Measurements from ENCODE around the gene CCDC142. TPM values are rescaled to one million over a fixed set of nuclear protein-coding genes. Genes with fewer than 3 reads are reported as not detected.

The CCDC142 gene
- total RNA-seq, 1 experiment from 2014 or later: 24.2 TPM

DNA sequence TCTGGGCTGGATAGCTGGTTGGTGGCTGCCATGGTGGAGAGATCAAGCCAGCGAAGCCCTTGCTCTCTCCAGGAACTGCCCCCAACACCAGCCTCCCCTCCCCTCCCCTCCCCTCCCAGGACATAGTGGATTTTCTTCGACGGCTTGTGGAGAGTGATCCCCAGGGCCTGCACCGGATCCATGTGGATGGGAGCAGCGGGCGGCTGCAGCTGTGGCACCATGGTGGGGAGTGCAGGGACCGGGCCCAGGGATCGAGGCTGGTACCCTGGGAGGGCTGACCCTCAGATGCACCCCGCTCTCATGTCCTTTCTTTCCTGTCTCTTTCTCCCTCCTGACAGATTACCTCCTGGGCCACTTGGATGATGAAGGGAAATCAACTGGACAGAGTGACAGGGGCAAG, 7.1 kb upstream of the CCDC142 start:
- ChIA-PET POLR2A (interaction anchor here (0.8 kb wide), 1 partner anchor 11 kb away, joined by 3 read pairs; no protein-coding TSS in a partner anchor), CTCF (no interaction called here)
- no TSS peak for BruUV-seq (replicated peaks)
- in situ Hi-C loops (cut with HindIII; ENCODE audit: low pct_unique_long_range_greater_than_20kb, low sequenced_read_pairs) (no loop called here), intact Hi-C loops (cut with micrococcal nuclease; ENCODE audit: unreplicated experiment) (no loop called here)
- Histone ChIP-seq H3K9me3 (ENCODE audit: control insufficient read depth, insufficient read depth, low read depth, low read length) (no peaks in the 10 kb centered on the region), H3K4me3 (ENCODE audit: low read depth in 2 of 2, low read length in 2 of 2) (no peak overlapping the region), H3K27me3 (ENCODE audit: control insufficient read depth, insufficient read depth, low read length) (no peaks in the 10 kb centered on the region), H3K36me3 (ENCODE audit: control insufficient read depth, insufficient read depth, low read length) (no peaks in the 10 kb centered on the region; the same call in none of the 2 replicates), H3K27ac (ENCODE audit: low read length) (no peak overlapping the region), H3K4me1 (ENCODE audit: control insufficient read depth, insufficient read depth, low read length) (no peaks in the 10 kb centered on the region)
- DNase-seq (ENCODE audit: low read depth, low spot score): no peak
- TF ChIP-seq TCF7L2 (IDR thresholded peaks at IDR 0.05; ENCODE audit: low read depth, low read length) (no peak), SIN3A (IDR thresholded peaks at IDR 0.05; ENCODE audit: borderline replicate concordance, insufficient read depth, low read depth, low read length) (no peak), POLR2AphosphoS5 (IDR thresholded peaks at IDR 0.05; ENCODE audit: low read depth, low read length) (no peak)
- TF ChIP-seq, protein P1, sequence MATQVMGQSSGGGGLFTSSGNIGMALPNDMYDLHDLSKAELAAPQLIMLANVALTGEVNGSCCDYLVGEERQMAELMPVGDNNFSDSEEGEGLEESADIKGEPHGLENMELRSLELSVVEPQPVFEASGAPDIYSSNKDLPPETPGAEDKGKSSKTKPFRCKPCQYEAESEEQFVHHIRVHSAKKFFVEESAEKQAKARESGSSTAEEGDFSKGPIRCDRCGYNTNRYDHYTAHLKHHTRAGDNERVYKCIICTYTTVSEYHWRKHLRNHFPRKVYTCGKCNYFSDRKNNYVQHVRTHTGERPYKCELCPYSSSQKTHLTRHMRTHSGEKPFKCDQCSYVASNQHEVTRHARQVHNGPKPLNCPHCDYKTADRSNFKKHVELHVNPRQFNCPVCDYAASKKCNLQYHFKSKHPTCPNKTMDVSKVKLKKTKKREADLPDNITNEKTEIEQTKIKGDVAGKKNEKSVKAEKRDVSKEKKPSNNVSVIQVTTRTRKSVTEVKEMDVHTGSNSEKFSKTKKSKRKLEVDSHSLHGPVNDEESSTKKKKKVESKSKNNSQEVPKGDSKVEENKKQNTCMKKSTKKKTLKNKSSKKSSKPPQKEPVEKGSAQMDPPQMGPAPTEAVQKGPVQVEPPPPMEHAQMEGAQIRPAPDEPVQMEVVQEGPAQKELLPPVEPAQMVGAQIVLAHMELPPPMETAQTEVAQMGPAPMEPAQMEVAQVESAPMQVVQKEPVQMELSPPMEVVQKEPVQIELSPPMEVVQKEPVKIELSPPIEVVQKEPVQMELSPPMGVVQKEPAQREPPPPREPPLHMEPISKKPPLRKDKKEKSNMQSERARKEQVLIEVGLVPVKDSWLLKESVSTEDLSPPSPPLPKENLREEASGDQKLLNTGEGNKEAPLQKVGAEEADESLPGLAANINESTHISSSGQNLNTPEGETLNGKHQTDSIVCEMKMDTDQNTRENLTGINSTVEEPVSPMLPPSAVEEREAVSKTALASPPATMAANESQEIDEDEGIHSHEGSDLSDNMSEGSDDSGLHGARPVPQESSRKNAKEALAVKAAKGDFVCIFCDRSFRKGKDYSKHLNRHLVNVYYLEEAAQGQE (IDR thresholded peaks at IDR 0.05; ENCODE audit: insufficient read depth in 1 of 2, low read depth in 2 of 2, low read length in 1 of 2): no peak
- TF ChIP-seq, protein P2, sequence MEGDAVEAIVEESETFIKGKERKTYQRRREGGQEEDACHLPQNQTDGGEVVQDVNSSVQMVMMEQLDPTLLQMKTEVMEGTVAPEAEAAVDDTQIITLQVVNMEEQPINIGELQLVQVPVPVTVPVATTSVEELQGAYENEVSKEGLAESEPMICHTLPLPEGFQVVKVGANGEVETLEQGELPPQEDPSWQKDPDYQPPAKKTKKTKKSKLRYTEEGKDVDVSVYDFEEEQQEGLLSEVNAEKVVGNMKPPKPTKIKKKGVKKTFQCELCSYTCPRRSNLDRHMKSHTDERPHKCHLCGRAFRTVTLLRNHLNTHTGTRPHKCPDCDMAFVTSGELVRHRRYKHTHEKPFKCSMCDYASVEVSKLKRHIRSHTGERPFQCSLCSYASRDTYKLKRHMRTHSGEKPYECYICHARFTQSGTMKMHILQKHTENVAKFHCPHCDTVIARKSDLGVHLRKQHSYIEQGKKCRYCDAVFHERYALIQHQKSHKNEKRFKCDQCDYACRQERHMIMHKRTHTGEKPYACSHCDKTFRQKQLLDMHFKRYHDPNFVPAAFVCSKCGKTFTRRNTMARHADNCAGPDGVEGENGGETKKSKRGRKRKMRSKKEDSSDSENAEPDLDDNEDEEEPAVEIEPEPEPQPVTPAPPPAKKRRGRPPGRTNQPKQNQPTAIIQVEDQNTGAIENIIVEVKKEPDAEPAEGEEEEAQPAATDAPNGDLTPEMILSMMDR (IDR thresholded peaks at IDR 0.05): no peak
- ATAC-seq: no peak

DNA sequence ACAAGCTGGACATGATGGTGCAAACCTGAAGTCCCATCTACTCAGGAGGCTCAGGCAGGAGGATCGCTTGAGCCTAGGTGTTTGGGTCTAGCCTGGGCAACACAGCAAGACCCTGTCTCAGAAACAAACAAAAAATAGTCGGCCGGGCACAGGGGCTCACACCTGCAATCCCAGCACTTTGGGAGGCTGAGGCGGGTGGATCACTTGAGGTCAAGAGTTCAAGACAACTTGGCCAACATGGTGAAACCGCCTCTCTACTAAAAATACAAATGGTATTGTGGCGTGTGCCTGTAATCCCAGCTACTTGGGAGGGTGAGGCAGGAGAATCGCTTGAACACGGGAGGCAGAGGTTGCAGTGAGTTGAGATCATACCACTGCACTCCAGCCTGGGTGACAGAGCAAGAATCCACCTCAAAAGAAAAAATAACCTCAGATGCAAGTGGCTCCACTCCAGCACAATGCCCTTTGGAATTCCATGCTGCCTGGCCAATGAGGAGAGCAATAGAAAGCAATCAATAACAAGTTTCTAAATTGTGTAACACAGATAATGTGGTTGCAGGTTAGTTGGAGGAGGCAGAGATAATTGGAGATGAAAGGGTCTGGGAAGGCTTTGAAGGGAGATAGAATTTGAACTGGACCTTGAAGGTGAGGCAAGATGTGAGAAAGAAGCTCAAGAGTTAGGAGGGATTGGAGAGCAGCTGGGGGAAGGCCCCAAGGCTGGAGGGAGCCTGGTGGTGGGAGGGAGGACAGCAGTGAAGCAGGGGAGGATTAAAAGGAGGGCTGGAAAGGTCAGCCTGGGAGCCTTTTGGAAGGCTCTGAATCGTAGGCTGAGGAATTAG, 6.1 kb upstream of the CCDC142 start:
- BruUV-seq (replicated peaks): no TSS peak
- Histone ChIP-seq H3K4me1 (ENCODE audit: control insufficient read depth, insufficient read depth, low read length) (peaks cover 4% of the 10 kb centered on the region), H3K27ac (ENCODE audit: low read length) (no peak overlapping the region), H3K9me3 (ENCODE audit: control insufficient read depth, insufficient read depth, low read depth, low read length) (no peaks in the 10 kb centered on the region), H3K36me3 (ENCODE audit: control insufficient read depth, insufficient read depth, low read length) (no peaks in the 10 kb centered on the region; the same call in none of the 2 replicates), H3K27me3 (ENCODE audit: control insufficient read depth, insufficient read depth, low read length) (no peaks in the 10 kb centered on the region), H3K4me3 (ENCODE audit: low read depth in 2 of 2, low read length in 2 of 2) (no peak overlapping the region)
- in situ Hi-C loops (cut with HindIII; ENCODE audit: low pct_unique_long_range_greater_than_20kb, low sequenced_read_pairs) (no loop called here), intact Hi-C loops (cut with micrococcal nuclease; ENCODE audit: unreplicated experiment) (no loop called here)
- no peak for ATAC-seq
- no peak for DNase-seq (ENCODE audit: low read depth, low spot score)
- ChIA-PET CTCF (no interaction called here), POLR2A (interaction anchor here (0.8 kb wide), 1 partner anchor 12 kb away, joined by 3 read pairs; no protein-coding TSS in a partner anchor)
- TF ChIP-seq POLR2AphosphoS5 (IDR thresholded peaks at IDR 0.05; ENCODE audit: low read depth, low read length): no peak
- TF ChIP-seq, protein P2 (IDR thresholded peaks at IDR 0.05): no peak
- TF ChIP-seq TCF7L2 (IDR thresholded peaks at IDR 0.05; ENCODE audit: low read depth, low read length): no peak
